SK-N-SH (cell line): Measurements from ENCODE around the gene FGD3. TPM values are rescaled to one million over a fixed set of nuclear protein-coding genes. Genes with fewer than 3 reads are reported as not detected.

Experiments used
- CTCF ChIA-PET: fragments of 300-600, 350-600 bp; formaldehyde crosslinking; extraction: SDS; loops from one replicate; lab custom pipeline; 2021; lab: Yijun Ruan, JAX
- POLR2A ChIA-PET: fragments of 350-600 bp; sonication (Branson Sonifier 250); formaldehyde crosslinking; extraction: SDS; loops from one replicate; lab custom pipeline; 2020; ENCODE audit warnings: antibody characterized with exemption, inconsistent platforms; lab: Yijun Ruan, JAX
- DNase-seq: peaks from one replicate; pipeline ENCODE4 v3.0.0; 2012
- H2AFZ ChIP-seq: fragments of 200-600 bp; sonication (generic); 2 replicates; pipeline ENCODE4 v1.8.1; 2016; ENCODE audit warnings: antibody characterized with exemption, mild to moderate bottlenecking, low read depth
- H3F3A ChIP-seq: fragments of 200-600 bp; sonication (generic); replicated peaks from 2 replicates; pipeline ENCODE3; 2016; ENCODE audit warnings: antibody characterized with exemption, mild to moderate bottlenecking; ENCODE audit not compliant: insufficient read depth
- H3K27ac ChIP-seq, 2 experiments: fragments of 200-500 bp in 1 of 2; fragments of 200-600 bp in 1 of 2; sonication (Bioruptor generic) in 1 of 2; sonication (generic), shearing (Covaris generic) in 1 of 2; 2 replicates each; pipeline versions ENCODE4 v1.5.1 to v1.6.1; 2014 to 2016; ENCODE audit warnings: low read depth in 2 of 2, inconsistent platforms in 1 of 2, low read length in 1 of 2, mild to moderate bottlenecking in 1 of 2, mixed read lengths in 1 of 2
- H3K27me3 ChIP-seq: fragments of 200-600 bp; sonication (generic), shearing (Covaris generic); 2 replicates; pipeline ENCODE4 v1.6.1; 2016; ENCODE audit warnings: mixed run types; ENCODE audit not compliant: insufficient read depth
- H3K36me3 ChIP-seq, 2 experiments: fragments of 200-500 bp in 1 of 2; fragments of 200-600 bp in 1 of 2; sonication (Bioruptor generic) in 1 of 2; sonication (generic) in 1 of 2; replicated peaks in 1 of 2; 2 replicates each; pipeline versions ENCODE3 to v1.5.1; 2014 to 2016; ENCODE audit warnings: low read length in 1 of 2, mild to moderate bottlenecking in 1 of 2; ENCODE audit not compliant: insufficient read depth in 2 of 2, control insufficient read depth in 1 of 2
- H3K4me1 ChIP-seq, 2 experiments: fragments of 200-500 bp in 1 of 2; fragments of 200-600 bp in 1 of 2; sonication (Bioruptor generic) in 1 of 2; sonication (generic), shearing (Covaris generic) in 1 of 2; 2 replicates each; pipeline versions ENCODE4 v1.5.1 to v1.6.1; 2014 to 2016; ENCODE audit warnings: low read depth in 1 of 2, low read length in 1 of 2, mixed run types in 1 of 2; ENCODE audit not compliant: insufficient read depth in 2 of 2, control insufficient read depth in 1 of 2
- H3K4me2 ChIP-seq: fragments of 200-600 bp; sonication (generic), shearing (Covaris generic); 2 replicates; pipeline ENCODE4 v1.6.1; 2017; ENCODE audit warnings: mixed run types
- H3K4me3 ChIP-seq, 2 experiments: fragments of 200-500 bp in 1 of 2; fragments of 200-600 bp in 1 of 2; sonication (Bioruptor generic) in 1 of 2; sonication (generic), shearing (Covaris generic) in 1 of 2; 2 replicates each; pipeline versions ENCODE4 v1.5.1 to v1.8.1; 2014 to 2016; ENCODE audit warnings: low read depth in 2 of 2, inconsistent platforms in 1 of 2, low read length in 1 of 2, mild to moderate bottlenecking in 1 of 2, mixed read lengths in 1 of 2, moderate library complexity in 1 of 2
- H3K79me2 ChIP-seq: fragments of 200-600 bp; sonication (generic); 2 replicates; pipeline ENCODE4 v1.8.1; 2017; ENCODE audit warnings: mild to moderate bottlenecking; ENCODE audit not compliant: insufficient read depth
- H3K9ac ChIP-seq: fragments of 200-600 bp; sonication (generic); 2 replicates; pipeline ENCODE4 v1.6.1; 2017; ENCODE audit warnings: mixed run types
- H3K9me2 ChIP-seq: fragments of 200-600 bp; sonication (generic); 2 replicates; pipeline ENCODE4 v1.6.1; 2017; ENCODE audit warnings: mixed run types
- H3K9me3 ChIP-seq: fragments of 200-600 bp; sonication (generic); 2 replicates; pipeline ENCODE4 v1.6.1; 2017; ENCODE audit warnings: mixed run types, mild to moderate bottlenecking, moderate library complexity
- H4K20me1 ChIP-seq: fragments of 200-600 bp; sonication (generic); 2 replicates; pipeline ENCODE4 v1.6.1; 2017; ENCODE audit warnings: mild to moderate bottlenecking, mixed run types; ENCODE audit not compliant: insufficient read depth
- CTCF ChIP-seq: fragments of 200-600 bp; sonication (generic); IDR thresholded peaks from 2 replicates; pipeline ENCODE4 v1.6.1; 2017; ENCODE audit warnings: antibody characterized with exemption, mild to moderate bottlenecking, moderate library complexity
- EZH2phosphoT487 ChIP-seq: fragments of 200-600 bp; sonication (generic); IDR thresholded peaks from 2 replicates; pipeline ENCODE4 v1.6.1; 2017; ENCODE audit warnings: low read depth, mixed run types, mild to moderate bottlenecking, antibody characterized with exemption, moderate library complexity, borderline replicate concordance
- FOSL2 ChIP-seq: IDR thresholded peaks from 2 replicates; pipeline ENCODE4 v1.4.0; 2012; ENCODE audit warnings: low read depth, mild to moderate bottlenecking, moderate library complexity, borderline replicate concordance
- FOXM1 ChIP-seq: IDR thresholded peaks from 2 replicates; pipeline ENCODE4 v1.4.0; 2012; ENCODE audit warnings: low read depth, mild to moderate bottlenecking
- GABPA ChIP-seq: IDR thresholded peaks from 2 replicates; pipeline ENCODE4 v1.4.0; 2012; ENCODE audit warnings: low read depth, mild to moderate bottlenecking
- GATA2 ChIP-seq: sonication (generic); formaldehyde crosslinking; IDR thresholded peaks from 2 replicates; pipeline ENCODE4 v1.5.0; 2020; ENCODE audit warnings: mild to moderate bottlenecking, missing genetic modification reagents
- JUND ChIP-seq: IDR thresholded peaks from 2 replicates; pipeline ENCODE4 v1.4.0; 2012
- MAX ChIP-seq: IDR thresholded peaks from 2 replicates; pipeline ENCODE4 v1.4.0; 2012; ENCODE audit warnings: low read depth
- NRF1 ChIP-seq: IDR thresholded peaks from 2 replicates; pipeline ENCODE4 v1.6.1; 2012; ENCODE audit warnings: low read depth, mild to moderate bottlenecking, low read length
- PBX3 ChIP-seq: IDR thresholded peaks from 2 replicates; pipeline ENCODE4; 2012
- RAD21 ChIP-seq: IDR thresholded peaks from 2 replicates; pipeline ENCODE4 v1.6.1; 2012; ENCODE audit warnings: mild to moderate bottlenecking, low read length
- RCOR1 ChIP-seq: fragments of 150-350 bp; IDR thresholded peaks from 2 replicates; pipeline ENCODE4 v1.6.1; 2017; ENCODE audit warnings: antibody characterized with exemption, low read length
- REST ChIP-seq: IDR thresholded peaks from 2 replicates; pipeline ENCODE4 v1.6.1; 2012; ENCODE audit warnings: mild to moderate bottlenecking, low read depth, low read length, moderate library complexity
- RXRA ChIP-seq: IDR thresholded peaks from 2 replicates; pipeline ENCODE4 v1.4.0; 2012; ENCODE audit warnings: low read depth, mild to moderate bottlenecking, borderline replicate concordance
- SMC3 ChIP-seq: IDR thresholded peaks from 2 replicates; pipeline ENCODE4 v1.6.1; 2012; ENCODE audit warnings: low read depth, low read length, improper control_type of control experiment
- TCF12 ChIP-seq: IDR thresholded peaks from 2 replicates; pipeline ENCODE4 v1.4.0; 2012
- USF1 ChIP-seq: IDR thresholded peaks from 2 replicates; pipeline ENCODE4 v1.4.0; 2012; ENCODE audit warnings: low read depth, borderline replicate concordance
- USF2 ChIP-seq: fragments of 150-350 bp; IDR thresholded peaks from 2 replicates; pipeline ENCODE4 v1.6.1; 2017; ENCODE audit warnings: antibody characterized with exemption, low read length, low read depth, borderline replicate concordance
- WGBS: methylation state at CpG from one replicate; pipeline ENCODE4 v1.1.6; 2017; ENCODE audit warnings: low lambda C conversion rate; 5-methylcytosine and 5-hydroxymethylcytosine counted together
- polyA plus RNA-seq, 3 experiments: library from polyadenylated mRNA; depleted of rRNA; stranded (reverse); fragments of >200 nt; gene quantifications; 2 replicates each; pipeline ENCODE4 v1.2.3, GENCODE V29; 2012

Gene FGD3
- polyA plus RNA-seq, 1 of the 3 experiments (the other 2 are of a cell fraction), result not detected

GRCh38 chr9:92938025-92938424 lies 9.3 kb upstream of the FGD3 start (continued):
- TF ChIP-seq CTCF (no peak), SMC3 (no peak), MAX (no peak), REST (no peak), USF1 (no peak), FOSL2 (no peak), JUND (no peak), RXRA (no peak), NRF1 (no peak)

GRCh38 chr9:92941861-92942260 lies 5.5 kb upstream of the FGD3 start:
- H3K27me3 ChIP-seq, result no peaks in the 10 kb centered on the region; the same call in 1 of the 2 replicates
- no peak overlapping the region for H2AFZ ChIP-seq
- H3K27ac ChIP-seq, result no peak overlapping the region
- no peaks in the 10 kb centered on the region for H3K9me2 ChIP-seq
- CTCF ChIA-PET, result no interaction called here
- no peak for DNase-seq
- no peaks in the 10 kb centered on the region for H3F3A ChIP-seq
- WGBS, result 43% methylated on average over 5 of the region's 5 CpGs
- H4K20me1 ChIP-seq, result no peaks in the 10 kb centered on the region
- H3K79me2 ChIP-seq, result no peaks in the 10 kb centered on the region
- H3K36me3 ChIP-seq, result no peaks in the 10 kb centered on the region
- no peak overlapping the region for H3K4me3 ChIP-seq
- no peaks in the 10 kb centered on the region for H3K9me3 ChIP-seq
- H3K9ac ChIP-seq, result no peak overlapping the region
- TF ChIP-seq GATA2 (CRISPR knock-in tag), result no peak
- TF ChIP-seq GABPA, result no peak
- no peak for TF ChIP-seq TCF12
- TF ChIP-seq RCOR1, result no peak
- TF ChIP-seq RAD21, result no peak
- no peak for TF ChIP-seq EZH2phosphoT487
- TF ChIP-seq FOXM1, result no peak
- TF ChIP-seq NRF1, result no peak
- TF ChIP-seq REST, result no peak
- TF ChIP-seq USF2, result no peak
- TF ChIP-seq PBX3, result no peak
- POLR2A ChIA-PET, result no interaction called here
- no peaks in the 10 kb centered on the region; a peak in 1 of 4 replicates for H3K4me1 ChIP-seq
- H3K4me2 ChIP-seq, result no peak overlapping the region
